DMS114 treated with DMSO at 0.1 percent for 48 hours (cell line): ENCODE data around the gene SLC1A7.

Source experiments
- DNase-seq: peaks from one replicate; lab custom pipeline; 2025; ENCODE audit not compliant: unreplicated experiment; lab: John Stamatoyannopoulos, UW

Gene SLC1A7

DNA sequence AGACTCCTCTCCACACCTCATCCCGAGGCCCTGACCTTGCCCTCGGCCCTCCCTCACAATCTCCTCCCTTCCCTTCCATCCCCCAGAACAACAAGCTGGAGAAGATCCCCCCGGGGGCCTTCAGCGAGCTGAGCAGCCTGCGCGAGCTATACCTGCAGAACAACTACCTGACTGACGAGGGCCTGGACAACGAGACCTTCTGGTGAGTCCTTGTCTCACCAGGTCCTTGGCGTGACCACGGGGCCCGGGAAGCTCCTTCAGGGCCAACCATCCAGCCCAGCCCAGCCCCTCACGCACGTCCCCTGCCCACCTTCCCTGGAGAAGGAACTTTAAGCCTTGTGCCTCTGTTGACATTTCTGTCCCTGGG is 64.9 kb downstream of the SLC1A7 start:
- DNase-seq, result no peak

DNA sequence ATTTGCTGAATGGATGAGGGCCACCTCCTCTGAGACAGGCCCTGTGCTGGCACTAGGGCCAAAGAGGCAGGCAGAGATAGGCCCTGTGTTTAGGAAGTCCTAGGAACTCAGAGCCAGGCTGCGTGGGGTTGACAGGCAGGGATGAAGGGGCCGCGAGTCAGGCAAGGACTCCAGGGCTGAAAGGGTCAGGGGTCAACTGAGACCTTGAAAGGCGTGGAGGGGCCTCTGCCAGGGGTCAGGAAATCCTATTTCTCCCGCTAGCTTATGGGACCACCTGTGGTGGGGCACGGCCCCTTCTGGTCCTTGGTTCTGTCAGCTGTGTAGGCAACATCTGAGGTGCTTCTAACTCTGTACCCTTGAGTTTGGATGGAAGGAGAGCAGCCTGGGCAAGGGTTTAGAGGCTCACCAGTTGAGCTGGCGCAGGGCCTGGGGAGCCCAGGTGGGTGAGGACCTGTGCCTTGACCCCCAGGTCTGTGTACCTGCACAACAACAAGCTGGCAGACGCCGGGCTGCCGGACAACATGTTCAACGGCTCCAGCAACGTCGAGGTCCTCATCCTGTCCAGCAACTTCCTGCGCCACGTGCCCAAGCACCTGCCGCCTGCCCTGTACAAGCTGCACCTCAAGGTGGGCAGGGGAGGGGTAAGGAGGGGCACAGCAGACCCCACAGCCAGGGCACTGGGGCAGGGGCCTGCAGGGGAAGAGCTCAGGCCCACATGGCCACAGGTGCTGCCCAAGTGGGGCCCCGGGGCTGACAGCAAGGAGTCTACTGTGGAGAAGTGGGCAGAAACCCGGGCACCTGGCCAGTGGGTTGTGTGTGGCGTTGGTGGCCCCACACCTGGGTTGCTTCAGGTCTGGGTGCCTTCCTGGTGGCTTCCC is 65.5 kb downstream of the SLC1A7 start:
- DNase-seq, result no peak

DNA sequence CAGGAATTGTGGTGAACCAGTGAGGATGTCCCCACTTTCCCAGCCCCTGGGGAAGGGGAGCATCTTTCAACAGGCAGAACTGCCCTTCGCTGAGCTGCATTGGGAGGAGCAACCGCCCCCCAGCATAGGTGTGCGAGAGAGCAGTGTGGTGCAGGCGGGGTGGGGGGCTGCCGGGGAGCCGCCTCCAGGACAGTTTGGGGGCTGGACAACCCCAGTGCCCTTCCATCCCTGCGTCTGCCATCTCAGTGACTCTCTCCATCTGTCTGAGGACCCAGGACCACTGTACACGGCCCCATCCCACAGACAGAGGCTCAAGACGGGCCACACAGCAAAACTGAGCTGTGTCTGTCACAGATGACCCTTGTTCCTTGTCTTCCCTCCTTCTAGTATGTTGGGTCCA is 66.3 kb downstream of the SLC1A7 start:
- DNase-seq, result no peak

DNA sequence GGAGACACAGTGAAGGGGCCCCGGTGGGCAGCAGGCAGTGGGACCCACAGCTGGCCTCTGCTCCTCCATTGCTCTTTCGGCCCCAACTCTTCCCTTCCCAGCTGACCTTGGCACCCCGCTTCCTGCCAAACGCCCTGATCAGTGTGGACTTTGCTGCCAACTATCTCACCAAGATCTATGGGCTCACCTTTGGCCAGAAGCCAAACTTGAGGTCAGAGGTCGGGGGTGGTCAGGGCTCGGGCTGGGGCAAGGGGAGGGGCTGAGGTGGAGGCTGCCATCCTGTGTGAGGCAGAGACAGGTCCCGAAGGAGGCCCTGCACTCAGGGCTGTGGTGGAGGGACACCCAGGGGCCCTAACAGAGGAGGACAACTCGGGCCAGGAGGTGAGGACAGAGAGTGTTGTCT is 66.7 kb downstream of the SLC1A7 start:
- DNase-seq, result no peak

DNA sequence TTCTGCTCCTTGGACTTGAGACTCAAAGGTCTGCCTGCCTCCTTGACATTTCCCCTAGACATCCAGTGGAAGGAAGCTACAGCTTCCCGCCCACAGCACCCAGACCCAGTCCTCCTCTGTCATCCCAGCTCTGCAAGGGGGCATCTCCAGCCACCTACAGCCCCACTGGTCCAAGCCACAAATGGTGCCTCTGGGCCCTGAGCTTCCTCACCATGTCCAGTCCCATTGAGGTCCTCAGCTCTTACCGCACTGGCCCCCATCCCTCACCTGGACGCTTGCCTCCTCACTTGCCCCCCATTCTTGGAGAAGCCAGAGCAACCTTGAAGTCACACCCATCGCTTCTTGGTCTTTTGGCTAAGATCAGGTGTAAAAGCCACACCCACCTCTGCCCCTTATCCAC is 67.2 kb downstream of the SLC1A7 start:
- no peak for DNase-seq

DNA sequence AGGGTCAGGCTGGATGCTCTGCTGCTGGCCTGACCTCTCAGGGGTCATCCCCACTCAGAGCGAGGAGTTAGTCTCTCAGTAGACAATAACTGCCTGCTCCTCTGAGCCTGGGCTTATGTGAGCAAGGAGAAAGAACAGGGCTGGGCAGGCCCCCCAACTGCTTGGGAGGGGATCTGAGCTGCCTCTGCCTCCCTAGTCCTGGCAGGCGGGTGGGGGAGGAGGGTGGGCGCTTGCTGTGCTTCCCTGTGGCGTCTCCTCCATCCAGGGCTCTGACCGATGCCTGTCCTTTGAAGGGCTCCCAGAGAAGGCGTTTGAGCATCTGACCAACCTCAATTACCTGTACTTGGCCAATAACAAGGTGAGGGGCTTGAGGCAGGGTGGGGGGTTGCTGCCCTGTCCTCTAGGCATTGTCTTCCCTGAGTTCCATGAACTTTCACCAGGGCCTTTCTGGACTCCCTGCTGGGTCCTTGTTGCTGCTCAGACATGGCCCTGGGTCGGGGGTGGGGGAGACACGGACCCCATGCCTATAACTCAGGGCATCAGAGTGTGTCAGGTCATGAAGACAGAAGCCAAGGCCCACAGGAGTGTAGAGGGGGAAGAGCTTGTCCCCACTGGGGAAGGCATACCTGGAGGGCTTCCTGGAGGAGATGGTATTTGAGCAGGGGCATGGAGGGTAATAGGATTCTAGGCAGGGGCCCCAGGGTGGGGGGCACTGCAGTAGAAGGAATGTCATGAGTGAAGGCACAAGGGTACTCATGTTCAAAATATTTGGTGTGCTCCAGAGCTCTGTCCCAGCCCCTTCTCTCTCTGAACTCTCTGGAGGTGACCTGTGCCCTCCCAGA is 67.9 kb downstream of the SLC1A7 start:
- DNase-seq, result no peak

DNA sequence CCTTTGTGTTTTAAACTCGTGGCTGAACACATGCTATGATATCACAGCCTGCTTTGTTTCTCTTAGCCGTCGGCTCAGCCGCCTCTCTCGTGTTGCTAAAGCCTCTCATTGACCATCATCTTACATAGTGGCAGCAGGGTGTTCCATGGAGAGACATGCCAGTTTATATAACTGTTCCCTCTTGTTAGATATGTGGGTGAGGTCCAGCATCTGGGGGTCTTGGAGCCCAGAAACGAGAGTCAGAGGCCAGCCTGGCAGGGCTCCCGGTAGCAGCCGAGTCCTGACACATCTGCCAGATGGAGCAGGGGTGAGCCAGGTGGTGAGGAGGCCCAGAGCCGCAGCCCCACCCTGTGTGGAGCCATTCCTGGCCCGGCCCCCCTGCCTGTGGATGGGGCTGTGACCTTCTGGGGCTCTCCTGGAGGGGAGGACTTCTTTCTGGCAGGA is 68.5 kb downstream of the SLC1A7 start:
- DNase-seq, result no peak

DNA sequence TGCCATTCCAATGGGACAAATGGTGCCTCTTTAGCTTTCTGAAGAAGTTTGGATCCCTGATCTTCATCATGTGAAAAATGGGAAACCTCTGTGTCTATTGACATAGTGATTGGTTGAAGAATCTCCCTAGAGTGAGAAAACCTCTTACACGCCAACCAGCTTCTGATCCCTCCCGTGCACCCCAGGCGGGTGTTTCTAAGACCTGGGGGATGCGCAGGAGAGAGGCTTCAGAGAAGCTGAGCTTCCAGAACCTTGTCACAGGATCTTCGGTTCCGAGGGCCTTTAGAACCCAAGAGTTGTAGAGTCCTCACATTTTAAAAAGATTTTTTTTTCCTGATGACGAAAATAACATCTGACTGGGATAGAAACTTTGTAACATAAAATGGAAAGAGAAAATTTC is 69.2 kb downstream of the SLC1A7 start:
- DNase-seq, result no peak

DNA sequence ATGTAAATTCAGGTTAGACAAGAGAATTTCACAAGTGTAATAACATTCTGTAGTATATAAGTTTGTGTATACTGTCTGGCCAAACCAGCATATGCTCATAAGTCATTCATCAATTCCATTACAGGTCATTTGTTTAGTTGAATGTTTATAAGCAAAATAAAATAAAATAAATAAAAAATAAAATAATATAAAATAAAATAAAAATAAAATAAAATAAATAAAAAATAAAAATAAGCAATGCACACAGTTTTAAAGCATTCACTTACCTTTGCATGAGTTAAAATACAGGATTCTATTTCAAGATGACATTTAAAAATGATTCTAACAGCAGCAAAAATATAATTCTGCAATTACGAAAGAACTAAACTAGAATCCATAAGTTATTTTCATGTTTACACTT is 70.5 kb downstream of the SLC1A7 start:
- DNase-seq, result no peak

DNA sequence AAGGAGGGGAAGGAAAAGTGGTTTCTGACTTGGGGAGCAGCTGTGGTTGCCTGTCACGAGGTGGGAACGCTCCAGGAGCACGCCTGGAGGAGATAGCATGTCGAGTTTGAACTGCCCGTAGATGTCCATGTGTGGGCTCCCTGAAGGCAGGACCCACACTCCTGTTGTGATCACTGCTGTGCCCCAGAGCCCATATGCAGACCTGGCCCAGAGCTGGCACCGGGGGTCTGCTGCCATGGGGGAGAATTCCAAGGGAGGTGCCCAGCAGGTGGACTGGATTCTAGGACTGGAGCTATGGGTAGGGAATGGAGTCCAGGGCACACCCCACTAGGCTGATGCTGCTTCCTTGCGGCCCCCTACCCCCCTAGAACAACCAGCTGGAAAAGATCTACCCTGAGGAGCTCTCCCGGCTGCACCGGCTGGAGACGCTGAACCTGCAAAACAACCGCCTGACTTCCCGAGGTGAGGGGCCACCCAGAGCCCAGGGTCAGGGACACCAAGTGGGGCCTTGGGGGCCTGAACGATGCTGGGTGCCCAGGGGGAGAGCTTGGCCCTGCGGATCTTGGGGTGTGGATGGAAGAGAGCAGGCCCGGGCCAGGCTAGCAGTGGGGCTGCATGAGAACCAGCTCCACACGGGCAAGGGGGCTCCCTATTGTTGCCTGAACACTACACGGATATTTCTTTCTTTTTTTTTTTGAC is 71.1 kb downstream of the SLC1A7 start:
- DNase-seq, result no peak

DNA sequence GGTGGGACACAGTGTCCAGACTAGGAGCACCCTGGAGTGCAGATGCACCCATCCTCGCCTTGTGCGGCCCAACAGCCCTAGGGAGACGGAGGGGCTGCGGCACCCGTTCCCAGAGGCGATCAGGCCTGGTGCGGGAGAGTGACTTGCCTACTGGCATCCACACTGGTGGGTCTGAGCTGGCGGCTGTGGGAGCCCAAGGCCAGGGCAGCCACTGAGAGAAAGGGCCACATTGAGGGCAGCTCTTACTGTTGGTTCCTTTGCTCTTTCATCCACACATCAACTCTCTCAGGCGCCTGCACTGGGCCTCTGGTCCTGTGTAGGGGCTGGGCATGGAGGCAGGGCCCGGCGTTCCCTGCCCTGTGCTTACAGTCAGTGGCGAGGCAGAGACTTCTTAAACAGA is 71.8 kb downstream of the SLC1A7 start:
- no peak for DNase-seq

DNA sequence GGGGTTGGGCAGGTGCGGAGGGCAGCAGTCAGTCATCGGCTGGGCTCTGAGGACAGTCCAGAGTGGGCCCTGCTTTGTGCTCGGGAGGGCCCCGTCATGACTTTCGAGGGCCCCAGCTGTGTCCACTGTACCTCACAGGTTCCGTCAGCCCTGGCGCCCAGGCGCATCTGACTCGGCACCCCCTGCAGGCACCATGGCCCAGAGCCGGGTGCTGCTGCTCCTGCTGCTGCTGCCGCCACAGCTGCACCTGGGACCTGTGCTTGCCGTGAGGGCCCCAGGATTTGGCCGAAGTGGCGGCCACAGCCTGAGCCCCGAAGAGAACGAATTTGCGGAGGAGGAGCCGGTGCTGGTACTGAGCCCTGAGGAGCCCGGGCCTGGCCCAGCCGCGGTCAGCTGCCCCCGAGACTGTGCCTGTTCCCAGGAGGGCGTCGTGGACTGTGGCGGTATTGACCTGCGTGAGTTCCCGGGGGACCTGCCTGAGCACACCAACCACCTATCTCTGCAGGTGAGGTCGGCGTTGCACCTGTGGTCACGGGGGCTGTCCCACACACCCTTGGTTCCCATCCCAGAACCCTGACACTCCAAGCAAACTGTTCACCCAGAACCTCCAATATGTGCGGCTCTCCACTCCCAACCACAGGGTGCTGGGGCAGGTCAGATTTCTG is 72.6 kb downstream of the SLC1A7 start:
- DNase-seq, result no peak

DNA sequence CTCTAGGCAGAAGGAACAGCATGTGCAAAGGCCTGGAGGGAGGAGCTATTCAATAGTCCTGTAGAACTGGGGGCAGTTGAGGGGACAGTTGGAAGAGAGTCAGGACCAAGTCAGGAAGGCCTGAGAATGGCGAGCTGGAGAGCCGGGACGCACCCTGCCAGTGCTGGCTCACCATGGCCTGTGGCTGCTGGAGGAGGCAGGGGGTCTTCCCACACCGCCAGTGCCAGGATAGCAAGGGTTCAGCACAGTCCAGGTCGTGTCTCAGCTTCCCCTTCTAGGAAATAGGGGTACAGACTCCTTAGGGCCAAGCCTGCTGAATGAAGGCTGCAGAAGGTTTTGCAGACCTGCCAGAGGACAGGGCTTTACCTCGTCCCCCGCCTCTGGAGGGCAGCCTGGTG is 73.2 kb downstream of the SLC1A7 start:
- no peak for DNase-seq

DNA sequence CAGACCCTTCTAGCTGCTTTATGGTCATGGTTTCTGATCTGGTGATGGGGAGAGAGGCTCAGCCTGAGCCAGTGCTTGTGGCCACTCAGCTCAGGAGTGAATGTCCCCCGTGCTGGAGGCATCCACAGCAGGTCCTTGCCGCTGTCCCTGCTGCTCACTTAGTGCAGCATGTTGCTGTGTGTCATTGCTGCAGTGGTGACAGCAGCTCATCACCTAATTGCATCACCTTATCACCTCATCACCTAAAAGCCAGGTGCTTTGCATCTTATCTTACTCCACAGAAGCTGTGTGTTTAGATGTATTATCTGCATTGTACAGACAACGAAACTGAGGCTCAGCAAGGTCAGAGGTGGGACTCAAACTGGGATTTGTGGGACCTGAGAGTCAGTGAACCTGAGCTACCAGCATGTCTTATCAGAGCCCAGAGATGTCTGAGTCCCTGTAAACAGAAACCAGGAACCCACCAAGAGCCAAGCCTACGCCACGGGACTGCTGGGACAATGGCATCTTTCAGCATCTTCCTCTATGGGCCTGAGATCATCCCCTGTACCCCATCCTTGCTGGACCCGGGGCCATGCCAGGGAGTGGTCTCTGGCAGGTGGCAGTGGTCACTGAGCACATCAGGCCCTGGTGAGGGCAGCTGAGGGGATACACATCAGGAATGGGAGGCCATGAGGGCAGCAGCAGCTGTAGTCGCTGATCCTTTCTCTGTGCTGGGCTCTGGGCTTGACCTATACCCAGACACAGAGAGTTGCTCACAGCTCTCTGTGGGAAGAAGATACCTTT is 73.9 kb downstream of the SLC1A7 start:
- DNase-seq, result no peak

DNA sequence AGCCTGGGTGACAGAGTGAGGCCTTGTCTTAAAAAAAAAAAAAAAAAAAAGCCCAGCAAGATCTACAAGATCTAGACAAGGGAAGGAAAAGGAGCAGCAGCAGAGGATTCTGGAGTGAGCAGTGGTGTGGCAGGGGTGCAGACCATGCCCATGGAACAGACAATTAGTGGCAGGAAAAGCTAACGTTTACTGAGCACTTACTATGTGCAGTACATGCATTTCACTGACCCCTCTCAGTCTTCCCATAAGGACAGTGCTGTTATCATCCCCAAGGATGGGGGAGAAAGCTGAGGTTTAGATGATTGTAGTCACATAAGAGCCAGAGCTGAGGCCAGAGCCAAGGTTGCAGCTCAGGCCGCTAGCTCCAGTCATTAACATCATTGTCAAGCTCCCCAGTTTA is 74.6 kb downstream of the SLC1A7 start:
- DNase-seq, result no peak

DNA sequence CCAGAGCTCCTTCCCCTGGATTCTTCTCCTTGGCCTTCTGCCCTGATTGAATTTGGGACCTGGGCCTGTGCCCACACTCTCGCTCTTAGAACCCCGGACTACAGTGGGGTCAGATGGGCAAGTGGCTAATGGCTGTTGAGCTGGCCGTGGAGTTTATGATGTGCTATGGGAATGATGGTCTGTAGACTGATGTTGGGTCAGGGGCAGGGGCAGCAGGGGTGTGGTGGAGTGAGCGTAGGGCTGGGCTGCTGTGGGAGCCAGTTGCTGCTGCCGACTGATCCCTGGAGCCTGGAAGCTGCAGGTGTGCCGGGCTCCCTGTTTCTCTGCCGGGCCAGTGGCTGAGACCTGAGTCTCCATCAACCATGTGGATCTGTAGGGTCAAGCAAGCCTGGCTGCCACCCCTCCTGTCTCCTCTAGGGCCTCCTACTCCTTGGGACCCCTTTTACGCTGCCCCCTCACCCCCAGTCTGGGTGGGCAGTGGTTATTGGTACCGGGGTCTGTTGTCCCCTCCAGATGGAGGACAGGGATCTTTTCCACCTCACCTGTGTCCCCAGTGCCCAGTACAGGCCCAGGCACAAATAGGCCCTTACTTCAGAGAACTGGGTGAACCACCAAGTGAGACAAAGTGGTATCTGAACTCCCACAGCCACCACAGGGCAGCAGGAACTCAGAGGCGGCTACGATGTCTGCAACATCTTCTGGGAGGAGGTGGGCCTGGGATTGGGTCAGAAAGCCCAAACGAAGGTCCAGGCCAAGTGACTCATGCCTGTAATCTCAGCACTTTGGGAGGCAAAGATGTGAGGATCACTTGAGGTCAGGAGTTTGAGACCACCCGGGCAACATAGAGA is 75.3 kb downstream of the SLC1A7 start:
- no peak for DNase-seq

DNA sequence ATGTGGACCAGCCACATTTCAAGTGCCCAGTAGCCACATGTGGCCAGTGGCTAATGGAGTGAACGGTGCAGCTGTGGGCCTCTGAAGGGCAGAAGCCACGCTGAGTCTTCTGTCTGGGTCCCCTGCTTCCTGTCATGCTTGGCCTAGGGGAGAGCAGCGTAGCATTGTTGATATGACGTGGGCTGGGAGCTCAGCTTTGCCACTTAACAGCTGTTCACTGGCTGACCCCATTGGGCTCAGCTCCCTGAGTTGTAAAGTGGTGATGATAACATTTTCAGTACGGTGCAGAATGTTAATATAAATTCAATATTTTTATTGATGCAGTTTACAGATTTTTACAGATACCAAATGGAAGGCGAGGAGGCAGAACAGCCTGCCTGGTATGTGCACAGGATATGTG is 76.0 kb downstream of the SLC1A7 start:
- DNase-seq, result no peak

DNA sequence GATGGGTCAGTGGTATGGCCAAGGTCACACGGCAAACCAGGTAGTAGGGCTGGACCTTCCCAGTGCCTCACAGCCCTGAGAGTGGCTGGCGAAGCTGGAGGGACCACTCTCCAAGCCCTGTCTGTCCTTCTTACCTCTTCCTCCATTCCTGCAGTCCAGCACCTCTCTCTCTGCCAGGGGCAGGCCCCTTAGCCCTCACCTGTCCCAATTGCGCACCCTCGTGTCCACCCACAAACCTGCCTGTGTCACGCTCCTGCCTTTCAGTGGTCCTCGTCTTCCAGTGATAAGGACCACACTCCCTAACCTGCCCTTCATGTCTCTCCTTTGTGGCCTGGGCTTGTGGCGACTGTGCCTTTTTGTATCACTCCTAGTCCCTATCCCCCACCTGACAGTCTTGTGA is 77.0 kb downstream of the SLC1A7 start:
- DNase-seq, result no peak

DNA sequence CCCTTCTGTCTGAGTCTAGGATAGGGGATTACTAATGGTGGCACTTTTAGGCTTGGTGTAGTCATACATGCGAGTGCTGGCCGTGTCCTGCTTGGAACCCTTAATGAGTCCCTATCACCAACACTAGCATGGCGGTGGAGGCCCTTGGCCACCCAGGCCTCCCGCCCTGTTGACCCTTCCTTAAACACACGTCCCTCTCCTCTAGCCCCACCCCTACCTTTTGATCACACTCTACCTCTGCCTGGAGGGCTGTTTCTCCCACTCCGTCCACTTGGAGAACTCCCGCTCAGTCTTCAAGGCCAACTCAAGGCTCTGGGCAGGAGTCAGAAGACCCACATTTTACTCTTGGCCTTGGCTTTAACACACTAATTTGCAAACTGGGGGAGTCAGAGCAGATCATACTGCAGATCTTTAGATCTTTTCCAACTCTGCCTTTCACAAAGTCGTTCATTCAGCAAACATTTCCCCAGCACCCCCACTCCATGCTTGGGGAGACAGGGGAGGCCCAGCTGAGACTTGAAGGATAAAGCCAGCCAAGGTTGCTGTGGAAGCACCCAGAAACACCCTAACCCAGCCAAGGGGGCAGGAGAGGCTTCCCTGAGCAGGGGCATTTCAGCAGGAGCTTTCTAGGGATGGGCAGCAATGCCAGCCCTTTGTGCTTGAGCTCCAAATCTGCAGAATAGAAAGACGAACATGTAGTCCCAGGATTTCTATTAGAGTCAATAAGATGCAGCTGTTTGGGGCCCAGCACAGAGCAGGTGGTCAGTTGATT is 78.5 kb downstream of the SLC1A7 start:
- DNase-seq, result no peak
